GM23248 (cell line): ENCODE data around the gene YWHAQ. TPM values are rescaled to one million over a fixed set of nuclear protein-coding genes. Genes with fewer than 3 reads are reported as not detected.
"Not testable (repeated sequence)": the region's sequence is repeated elsewhere in the genome, so short reads cannot be mapped to it uniquely, and the experiment has no call there.

Experiments used
- DNase-seq: peaks from one replicate; pipeline ENCODE4 v3.0.0-alpha.2; 2015
- H2AFZ ChIP-seq: fragments of 200-600 bp; sonication (generic); 2 replicates; pipeline ENCODE4 v1.6.1; 2016; ENCODE audit warnings: antibody characterized with exemption
- H3F3A ChIP-seq: fragments of 200-600 bp; sonication (generic); 2 replicates; pipeline ENCODE4 v1.6.1; 2016; ENCODE audit warnings: mild to moderate bottlenecking, antibody characterized with exemption, mixed run types; ENCODE audit not compliant: insufficient read depth
- H3K27ac ChIP-seq: fragments of 200-600 bp; sonication (generic); 2 replicates; pipeline ENCODE4 v1.5.1; 2016; ENCODE audit warnings: mild to moderate bottlenecking
- H3K27me3 ChIP-seq: fragments of 200-600 bp; sonication (generic); replicated peaks from 2 replicates; pipeline ENCODE4 v1.6.1; 2016; ENCODE audit warnings: mild to moderate bottlenecking; ENCODE audit not compliant: insufficient read depth
- H3K36me3 ChIP-seq: fragments of 200-600 bp; sonication (generic); 2 replicates; pipeline ENCODE4 v1.6.1; 2016; ENCODE audit warnings: low read depth, mild to moderate bottlenecking
- H3K4me1 ChIP-seq: fragments of 200-600 bp; sonication (generic); 2 replicates; pipeline ENCODE4 v1.6.1; 2016; ENCODE audit warnings: mild to moderate bottlenecking; ENCODE audit not compliant: insufficient read depth
- H3K4me2 ChIP-seq: fragments of 200-600 bp; sonication (generic); one replicate; pipeline ENCODE4 v1.6.1; 2016; ENCODE audit warnings: mild to moderate bottlenecking; ENCODE audit not compliant: unreplicated experiment
- H3K4me3 ChIP-seq: fragments of 200-600 bp; sonication (generic); 2 replicates; pipeline ENCODE4 v1.5.1; 2016; ENCODE audit warnings: mild to moderate bottlenecking
- H3K79me2 ChIP-seq: fragments of 200-600 bp; sonication (generic); 2 replicates; pipeline ENCODE4 v1.6.1; 2016; ENCODE audit warnings: mild to moderate bottlenecking; ENCODE audit not compliant: insufficient read depth
- H3K9ac ChIP-seq: fragments of 200-600 bp; sonication (generic); 2 replicates; pipeline ENCODE4 v1.6.1; 2016; ENCODE audit warnings: mild to moderate bottlenecking
- H3K9me2 ChIP-seq: fragments of 200-600 bp; sonication (generic); 2 replicates; pipeline ENCODE4 v1.6.1; 2016; ENCODE audit warnings: mixed run types, mild to moderate bottlenecking, moderate library complexity; ENCODE audit not compliant: insufficient read depth
- H3K9me3 ChIP-seq: fragments of 200-600 bp; sonication (generic); one replicate; pipeline ENCODE4 v1.6.1; 2017; ENCODE audit warnings: low read depth
- H4K20me1 ChIP-seq: fragments of 200-600 bp; sonication (generic); 2 replicates; pipeline ENCODE4 v1.6.0; 2016; ENCODE audit not compliant: insufficient read depth
- EZH2 ChIP-seq: fragments of 200-600 bp; sonication (generic); IDR thresholded peaks from 2 replicates; pipeline ENCODE4 v1.6.1; 2018; ENCODE audit warnings: antibody characterized with exemption, mild to moderate bottlenecking; ENCODE audit not compliant: insufficient read depth, poor library complexity, severe bottlenecking
- EZH2phosphoT487 ChIP-seq: fragments of 200-600 bp; sonication (generic); IDR thresholded peaks from 2 replicates; pipeline ENCODE4 v1.6.1; 2018; ENCODE audit warnings: antibody characterized with exemption, moderate library complexity, mild to moderate bottlenecking, low read depth; ENCODE audit not compliant: insufficient read depth
- WGBS, 2 experiments: methylation state at CpG; one replicate each; pipeline ENCODE4 v1.1.6; 2015 to 2017; ENCODE audit warnings: low lambda C conversion rate in 2 of 2, low coverage in 1 of 2; ENCODE audit errors: missing lambda C conversion rate in 2 of 2; 5-methylcytosine and 5-hydroxymethylcytosine counted together
- in situ Hi-C: fragments of 300-500 bp; cut with MboI; formaldehyde crosslinking; loops from 2 replicates; pipeline ENCODE4 v1.15.0; 2020
- polyA plus RNA-seq: library from polyadenylated mRNA; unstranded; fragments of >200 nt; fragmentation: Nextera tagmentation; extraction: Ambion mirVana; gene quantifications from 2 replicates; pipeline ENCODE4 v1.2.1, GENCODE V29; 2016
- total RNA-seq: library from RNA; depleted of rRNA; stranded (reverse); fragments of >200 nt; shearing (Covaris generic); gene quantifications from 2 replicates; pipeline ENCODE4 v1.2.3, GENCODE V29; 2014

The YWHAQ gene
- total and polyA plus RNA-seq, 2 experiments from 2014 or later: 400 to 694 TPM

- peak overlapping the region; percentile 56 for H3K4me3 ChIP-seq
- H3K4me2 ChIP-seq: peak overlapping the region; percentile 66
- H3K9ac ChIP-seq: peak overlapping the region; percentile 60
- no peaks in the 10 kb centered on the region for H3K36me3 ChIP-seq
- peak; percentile 91 for DNase-seq
- H3K27ac ChIP-seq: peak overlapping the region; percentile 81
- H3K27me3 ChIP-seq: no peaks in the 10 kb centered on the region
- H3K9me2 ChIP-seq: no peaks in the 10 kb centered on the region
- H3K4me1 ChIP-seq: peaks cover 53% of the 10 kb centered on the region
- 0 to 2% methylated on average over 2 of the region's 2 CpGs for WGBS, 2 experiments
- no peak overlapping the region for H2AFZ ChIP-seq
- H4K20me1 ChIP-seq: 0 out of 2 replicates have a peak, but pooled peaks cover 2% of the 10 kb centered on the region
- peaks cover 91% of the 10 kb centered on the region for H3K79me2 ChIP-seq
- TF ChIP-seq EZH2: no peak
- no peaks in the 10 kb centered on the region for H3K9me3 ChIP-seq
- H3F3A ChIP-seq: peaks cover 41% of the 10 kb centered on the region
- in situ Hi-C loops: no loop called here
Observed at GRCh38 chr2:9552219-9553178, 78.3 kb downstream of the YWHAQ start.

- peaks cover 94% of the 10 kb centered on the region for H3K79me2 ChIP-seq
- peaks cover 38% of the 10 kb centered on the region for H3F3A ChIP-seq
- H3K9me2 ChIP-seq, H3K36me3 ChIP-seq, H4K20me1 ChIP-seq, DNase-seq, H3K9ac ChIP-seq, H3K27me3 ChIP-seq, in situ Hi-C loops, H3K4me3 ChIP-seq, H2AFZ ChIP-seq, H3K9me3 ChIP-seq, H3K4me2 ChIP-seq: not testable (repeated sequence)
- peak overlapping the region; percentile 81; the same call in 1 of the 2 replicates for H3K27ac ChIP-seq
- 81 to 84% methylated on average over 7 of the region's 7 CpGs for WGBS, 2 experiments
- peaks cover 55% of the 10 kb centered on the region for H3K4me1 ChIP-seq
Observed at GRCh38 chr2:9550859-9551391, 79.9 kb downstream of the YWHAQ start.

GRCh38 chr2:9549420-9549819, 81.4 kb downstream of the YWHAQ start:
- H3F3A ChIP-seq: peaks cover 30% of the 10 kb centered on the region

GRCh38 chr2:9548506-9548905, 82.3 kb downstream of the YWHAQ start:
- Histone ChIP-seq H3F3A (peaks cover 24% of the 10 kb centered on the region), H3K27me3 (no peaks in the 10 kb centered on the region), H3K36me3 (no peaks in the 10 kb centered on the region), H3K79me2 (peaks cover 98% of the 10 kb centered on the region), H4K20me1 (0 out of 2 replicates have a peak, but pooled peaks cover 8% of the 10 kb centered on the region), H3K4me2 (no peak overlapping the region), H3K4me3 (no peak overlapping the region), H3K9me3 (no peaks in the 10 kb centered on the region), H3K9ac (no peak overlapping the region), H2AFZ (no peak overlapping the region), H3K9me2 (no peaks in the 10 kb centered on the region), H3K27ac (no peak overlapping the region), H3K4me1 (peaks cover 43% of the 10 kb centered on the region)
- peak; percentile 42 for DNase-seq
- no peak for TF ChIP-seq EZH2phosphoT487
- TF ChIP-seq EZH2: no peak
- 57 to 58% methylated on average over 2 of the region's 2 CpGs for WGBS, 2 experiments
- in situ Hi-C loops: no loop called here

More at GRCh38 chr2:9549420-9549819, 81.4 kb downstream of the YWHAQ start:
- H3K9me3 ChIP-seq: no peaks in the 10 kb centered on the region
- TF ChIP-seq EZH2phosphoT487 (no peak), EZH2 (no peak)
- H3K36me3 ChIP-seq: no peaks in the 10 kb centered on the region
- no peak overlapping the region for H3K27ac ChIP-seq
- no peak overlapping the region for H2AFZ ChIP-seq
- no peak overlapping the region for H3K4me2 ChIP-seq
- H3K4me3 ChIP-seq: no peak overlapping the region
- in situ Hi-C loops: no loop called here
- no peaks in the 10 kb centered on the region for H3K27me3 ChIP-seq
- H3K79me2 ChIP-seq: peaks cover 98% of the 10 kb centered on the region
- H3K4me1 ChIP-seq: peaks cover 52% of the 10 kb centered on the region
- no peak for DNase-seq
- no peak overlapping the region for H3K9ac ChIP-seq
- 84 to 88% methylated on average over 9 of the region's 9 CpGs for WGBS, 2 experiments
- H4K20me1 ChIP-seq: 0 out of 2 replicates have a peak, but pooled peaks cover 8% of the 10 kb centered on the region
- H3K9me2 ChIP-seq: no peaks in the 10 kb centered on the region
